Measurements from ENCODE around the gene GPR132.

Gene GPR132

DNA sequence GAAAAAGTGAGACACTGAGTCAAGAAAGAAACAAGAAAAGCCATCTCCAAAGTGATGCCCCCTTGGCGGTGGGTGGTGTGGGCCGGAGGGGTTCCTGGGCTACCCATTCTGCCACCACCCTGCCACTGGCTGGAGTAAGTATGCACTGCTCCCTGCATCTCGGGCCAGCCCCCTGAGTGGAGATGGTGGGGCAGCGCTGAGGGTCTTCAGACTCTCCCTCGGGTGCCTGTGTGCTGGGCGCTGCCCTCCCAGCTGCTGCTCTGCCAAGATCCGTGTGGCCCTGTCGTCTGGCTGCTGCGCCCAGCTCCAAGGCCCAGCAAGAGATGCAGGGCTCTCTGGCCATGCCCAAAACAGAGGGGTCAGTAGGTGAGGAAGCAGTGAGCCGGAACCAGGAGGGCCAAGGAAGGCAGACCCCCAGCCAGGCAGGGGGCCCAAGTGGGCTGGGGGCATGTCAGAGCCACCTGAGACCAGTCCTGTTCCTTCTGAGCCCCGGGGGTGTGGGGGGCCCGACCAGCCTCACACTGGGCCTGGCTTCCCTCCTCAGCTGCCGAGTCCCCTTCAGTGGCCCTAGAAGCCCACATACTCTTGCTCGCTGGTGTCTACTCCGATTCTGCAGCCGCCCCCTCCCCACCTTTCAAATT, 5.2 kb downstream of the GPR132 start:
- no peak for DNase-seq

GRCh38 chr14:105059035-105059924, 6.0 kb downstream of the GPR132 start:
- peak; percentile 54 to 88 (median 74) for DNase-seq

GRCh38 chr14:105058521-105059034, 6.7 kb downstream of the GPR132 start:
- no peak for DNase-seq

- no peak for DNase-seq
Measured at GRCh38 chr14:105056303-105056831, 8.9 kb downstream of the GPR132 start.

DNA sequence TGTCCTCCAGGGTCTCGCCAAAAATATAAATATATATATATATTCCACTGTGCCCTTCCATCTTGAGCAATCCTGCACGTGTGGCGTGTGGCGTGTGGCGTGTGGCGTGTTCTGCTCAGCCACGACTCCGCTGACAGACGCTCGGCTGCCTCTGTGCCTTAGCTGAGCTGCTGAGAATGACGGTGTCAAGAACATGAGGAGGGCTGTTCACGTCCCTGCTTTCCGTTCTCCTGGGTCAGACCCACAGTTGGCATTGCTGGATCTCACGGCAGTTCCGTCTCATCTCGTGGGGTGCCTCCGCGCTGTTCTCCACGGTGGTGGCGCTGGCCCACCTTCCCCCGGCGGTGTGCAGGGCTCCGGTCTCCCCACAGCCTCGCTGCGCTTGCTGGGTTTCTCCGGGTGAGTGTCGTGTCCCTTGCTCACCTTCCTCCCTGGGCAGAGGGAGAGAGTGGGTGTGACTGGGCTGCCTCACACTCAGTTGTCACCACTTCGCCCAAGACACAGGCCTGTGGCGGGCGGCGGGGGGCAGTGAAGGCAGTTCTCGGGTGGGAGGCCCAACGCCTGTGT, 9.4 kb downstream of the GPR132 start:
- no peak for DNase-seq

DNA sequence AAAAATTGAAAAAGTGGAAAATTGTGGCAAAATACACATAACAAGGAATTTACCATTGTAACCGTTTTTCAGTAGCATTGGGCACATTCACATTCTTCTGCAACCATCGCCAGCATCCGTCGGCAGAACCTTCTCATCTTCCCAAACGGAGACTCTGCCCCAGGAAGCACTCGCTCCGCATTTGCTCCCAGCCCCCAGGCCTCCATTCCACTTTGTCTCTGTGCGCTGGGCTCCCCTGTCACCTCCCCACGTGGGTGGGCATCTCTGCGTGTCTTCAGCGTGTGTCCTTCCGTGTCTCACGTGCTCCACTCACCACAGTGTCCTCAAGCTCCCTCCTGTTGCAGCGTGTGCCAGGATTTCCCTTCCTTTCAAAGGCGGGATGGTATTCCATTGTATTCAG, 9.9 kb downstream of the GPR132 start:
- no peak for DNase-seq

DNA sequence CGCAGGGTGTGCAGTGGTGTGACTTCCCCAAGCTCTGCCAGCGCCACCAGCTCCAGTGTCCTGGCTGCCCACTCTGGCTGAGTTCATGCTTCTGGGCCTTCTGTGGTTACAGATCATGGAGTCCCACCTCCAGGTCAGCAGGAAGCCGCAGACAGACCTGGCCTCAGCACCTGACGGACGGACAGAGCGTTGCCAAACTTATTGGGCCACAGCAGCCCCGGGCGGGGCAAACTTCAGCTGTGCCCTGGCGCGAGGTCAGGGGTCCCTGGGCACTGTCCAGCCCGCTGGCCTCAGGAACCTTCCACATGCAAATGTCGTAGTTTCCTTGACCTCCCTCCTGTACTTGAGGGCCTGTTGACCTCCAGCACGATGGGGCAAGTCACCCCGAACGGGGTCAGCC, 11.2 kb downstream of the GPR132 start:
- DNase-seq, result no peak

DNA sequence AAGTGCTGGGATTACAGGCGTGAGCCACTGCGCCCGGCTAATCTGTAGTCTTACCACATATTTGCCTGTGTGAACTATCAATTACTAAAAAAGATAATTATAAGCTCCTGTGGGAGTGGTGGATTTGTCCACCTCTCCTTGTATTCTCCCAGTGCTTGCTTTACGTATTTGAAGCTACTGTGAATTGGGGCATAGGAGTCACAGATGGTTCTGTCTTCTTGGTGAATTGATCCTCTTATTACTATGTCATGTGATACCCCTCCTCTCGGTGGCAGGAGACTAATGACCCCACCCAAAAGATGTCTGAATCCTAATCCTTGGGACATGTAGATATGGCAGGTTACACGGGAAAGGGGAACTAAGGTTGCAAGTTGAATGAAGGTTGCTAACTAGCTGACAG, 11.8 kb downstream of the GPR132 start:
- DNase-seq, result no peak

DNA sequence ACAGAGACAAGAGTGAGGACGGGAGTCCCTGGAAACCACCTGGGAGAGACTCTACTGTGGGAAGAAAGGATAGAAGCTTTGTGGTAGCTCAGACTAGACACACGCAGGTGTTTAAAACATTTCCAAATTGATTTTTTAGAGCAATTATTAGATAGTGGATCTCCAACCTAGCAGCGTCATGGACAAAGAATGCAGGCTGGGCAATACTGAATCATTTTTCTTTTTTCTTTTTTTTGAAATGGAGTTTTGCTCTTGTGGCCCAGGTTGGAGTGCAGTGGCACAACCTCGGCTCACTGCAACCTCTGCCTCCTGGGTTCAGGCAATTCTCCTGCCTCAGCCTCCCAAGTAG, 13.1 kb downstream of the GPR132 start:
- no peak for DNase-seq

DNA sequence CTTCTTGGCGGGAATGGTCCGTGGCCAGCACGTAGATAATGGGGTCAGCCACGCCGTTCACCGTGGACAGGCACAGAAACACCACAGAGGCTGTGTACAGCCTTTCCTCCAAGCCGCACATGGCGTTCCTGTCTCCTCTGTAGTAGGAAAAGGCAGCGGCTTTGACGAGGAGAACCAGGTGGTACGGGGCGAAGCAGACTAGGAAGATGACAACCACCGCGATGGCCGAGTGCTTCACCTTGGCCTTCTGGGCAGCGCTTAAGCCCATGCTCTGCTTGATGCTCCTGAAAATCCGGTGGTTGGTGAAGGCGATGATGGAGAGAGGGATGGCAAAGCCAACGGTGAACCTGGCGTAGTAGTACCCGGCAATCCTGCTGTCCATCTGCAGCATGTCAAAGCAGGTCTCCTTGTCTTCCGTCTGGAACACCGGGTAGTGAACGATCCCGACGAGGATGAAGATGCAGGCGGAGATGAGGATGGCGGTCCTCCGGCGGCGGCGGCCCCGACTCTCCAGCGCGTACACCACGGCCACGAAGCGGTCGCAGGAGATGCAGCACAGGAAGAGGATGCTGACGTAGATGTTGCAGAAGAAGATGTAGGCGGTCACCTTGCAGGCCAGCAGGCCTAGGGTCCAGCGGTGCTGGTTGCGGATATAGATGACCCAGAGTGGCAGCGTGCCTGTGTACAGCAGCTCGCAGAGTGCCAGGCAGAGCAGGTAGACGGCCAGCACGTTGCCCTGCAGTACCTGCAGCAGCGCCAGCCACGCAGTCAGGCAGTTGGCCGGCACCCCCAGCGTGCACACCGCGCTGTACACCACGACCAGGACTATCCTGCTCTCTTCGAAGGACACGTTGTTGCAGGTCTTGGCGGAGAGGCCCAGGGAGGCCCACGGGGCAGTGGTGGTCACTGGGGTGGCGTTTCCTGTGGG, 13.8 kb downstream of the GPR132 start:
- DNase-seq, result no peak

- DNase-seq, result no peak
Measured at GRCh38 chr14:105050551-105050897, 14.7 kb downstream of the GPR132 start.

GRCh38 chr14:105049753-105050550, 15.3 kb downstream of the GPR132 start:
- DNase-seq, result no peak

DNA sequence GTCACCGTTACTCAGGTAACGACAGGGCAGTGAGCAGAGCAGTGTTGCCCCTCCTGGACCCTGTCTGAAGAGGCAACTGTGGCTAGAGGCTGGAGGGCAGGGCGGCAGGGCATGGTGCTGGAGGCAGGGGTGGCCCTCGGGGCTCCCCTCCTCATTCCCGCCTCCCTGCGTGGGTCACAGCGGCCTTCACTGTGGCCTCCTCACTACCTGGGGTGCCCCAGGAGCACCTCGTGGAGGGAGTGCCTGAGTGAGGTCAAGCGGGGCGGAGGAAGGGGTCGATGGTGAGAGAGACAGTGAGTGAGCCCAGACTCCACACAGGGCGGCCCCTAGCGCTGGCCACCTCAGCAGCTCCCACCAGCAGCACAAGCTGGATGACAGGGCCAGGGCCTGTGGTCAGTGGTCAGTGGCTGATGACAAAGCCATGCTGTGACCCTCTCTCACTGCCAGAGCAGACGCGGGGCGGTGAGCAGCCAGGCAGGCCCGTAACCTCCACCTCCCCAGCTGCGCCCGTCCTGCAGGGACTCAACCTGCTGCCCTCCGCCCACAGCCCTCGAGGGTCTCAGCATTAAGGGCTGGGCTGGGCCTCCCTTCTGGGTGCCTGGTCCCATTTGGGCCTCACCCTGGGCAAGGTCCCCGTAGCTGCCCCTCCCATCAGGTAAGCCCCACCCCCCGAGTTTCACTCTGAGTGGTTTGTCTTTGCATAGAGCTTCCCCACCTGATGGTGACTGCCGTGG, 17.8 kb downstream of the GPR132 start:
- DNase-seq, result no peak

DNA sequence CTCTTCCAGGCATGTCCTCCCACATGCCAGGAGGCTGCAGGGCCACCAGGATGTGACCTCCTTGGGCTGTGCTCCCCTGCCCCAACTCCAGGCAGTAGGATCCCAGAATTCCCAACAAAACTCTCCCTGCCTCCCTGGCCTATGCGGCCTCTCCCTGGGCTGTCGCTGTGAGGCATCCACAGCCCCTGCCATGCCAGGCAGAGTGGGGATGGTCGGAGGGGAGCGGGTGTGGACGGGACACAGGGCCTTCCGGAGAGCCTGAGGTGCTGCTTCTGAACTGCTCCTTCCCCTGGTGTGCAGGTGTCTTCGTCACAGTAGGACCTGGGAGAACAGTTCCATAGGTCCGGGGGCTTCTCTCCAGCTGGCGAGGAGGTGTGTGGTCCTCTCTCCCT, 18.3 kb downstream of the GPR132 start:
- no peak for DNase-seq

GRCh38 chr14:105045710-105046326, 19.4 kb downstream of the GPR132 start:
- peak; percentile 78 to 93 (median 90) for DNase-seq

GRCh38 chr14:105043641-105044040, 21.6 kb downstream of the GPR132 start:
- DNase-seq, result no peak

GRCh38 chr14:105042813-105043212, 22.4 kb downstream of the GPR132 start:
- DNase-seq, result no peak

- no peak for DNase-seq
Measured at GRCh38 chr14:105041841-105042765, 23.1 kb downstream of the GPR132 start.

- DNase-seq, result no peak
Measured at GRCh38 chr14:105039458-105040205, 25.6 kb downstream of the GPR132 start.
